ENCODE data around the gene FADS6. TPM values are rescaled to one million over a fixed set of nuclear protein-coding genes. Genes with fewer than 3 reads are reported as not detected.

FADS6 gene
- total RNA-seq, 4 donors from 2014 or later: not detected

DNA sequence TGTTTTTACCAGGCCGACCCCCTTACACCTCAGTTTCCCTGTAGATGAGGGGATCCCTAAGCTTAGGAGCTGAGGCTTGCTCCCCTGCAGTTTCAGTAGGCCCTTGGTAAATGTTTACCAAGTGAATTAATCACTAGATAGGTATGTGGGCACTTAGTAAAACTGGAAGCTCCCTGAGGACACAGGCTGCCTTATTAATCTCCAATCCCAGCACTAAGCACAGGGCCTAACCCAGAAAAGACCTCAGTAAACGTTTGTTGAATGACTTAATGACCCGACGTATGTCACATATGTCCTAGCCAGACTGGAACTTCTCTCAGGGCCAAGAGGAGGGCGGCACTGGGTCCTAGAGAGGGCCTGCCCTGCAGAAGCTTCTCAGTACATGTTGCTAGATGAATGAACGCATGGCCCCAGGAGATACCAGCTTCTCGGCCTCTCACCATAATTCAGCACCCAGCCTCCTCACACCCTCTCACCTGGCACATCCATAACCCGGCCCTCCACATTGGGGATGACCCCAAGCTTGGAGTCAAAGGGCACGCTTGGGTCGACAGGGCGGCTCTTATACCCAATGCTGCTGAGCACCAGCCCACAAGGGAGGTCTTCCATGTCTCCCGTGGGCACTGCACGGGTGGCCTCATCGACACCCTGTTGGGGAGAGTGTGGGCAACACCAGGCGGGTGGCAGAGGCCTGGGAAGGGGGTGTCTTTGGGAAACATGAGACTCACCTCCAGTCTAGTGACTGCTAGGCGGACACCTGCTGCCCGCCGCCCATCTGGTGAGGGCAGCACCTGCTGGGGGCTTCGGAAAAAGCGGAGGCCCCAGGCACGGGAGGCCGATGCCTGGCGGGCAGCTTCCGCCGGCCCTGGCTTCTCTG is 29.8 kb downstream of the FADS6 start:
- Histone ChIP-seq H3K27me3 (peaks cover 25 to 31% (median 31%) of the 10 kb centered on the region in 3 donors), H3K4me1 (peaks cover 0 to 22% of the 10 kb centered on the region in 2 donors), H3K27ac (no peak overlapping the region), H3K9me3 (no peaks in the 10 kb centered on the region), H3K4me3 (no peak overlapping the region), H3K36me3 (no peaks in the 10 kb centered on the region)
- in situ Hi-C loops (cut with MboI; ENCODE audit: low sequenced_read_pairs in 4 of 4): loop anchor here in 3 of 4 donors (10.0 to 25.0 kb wide), 3 partner anchors 69 to 476 kb away; partner anchors contain the start of gene NHERF1 (in 2 of the 3)
- intact Hi-C loops (cut with DNase I; ENCODE audit: low total_unique reads): loop anchor here (2.0 kb wide), 1 partner anchor 21 kb away; no protein-coding TSS in a partner anchor
- ATAC-seq (no peak), DNase-seq (no peak)
- TF ChIP-seq CTCF (IDR thresholded peaks at IDR 0.05 in 4 of 5, conservative IDR thresholded peaks at IDR 0.05 in 1 of 5) (no peak), POLR2A (IDR thresholded peaks at IDR 0.05) (no peak)

GRCh38 chr17:74862919-74863318 is 30.5 kb downstream of the FADS6 start:
- ATAC-seq (no peak), DNase-seq (no peak)
- no peak overlapping the region for H3K27ac ChIP-seq
- H3K4me1 ChIP-seq: peaks cover 0 to 22% of the 10 kb centered on the region in 2 donors
- no peak overlapping the region for H3K4me3 ChIP-seq
- in situ Hi-C loops (cut with MboI; ENCODE audit: low sequenced_read_pairs in 4 of 4) (loop anchor here in 3 of 4 donors (10.0 to 25.0 kb wide), 3 partner anchors 68 to 476 kb away; partner anchors contain the start of gene NHERF1 (in 2 of the 3)), intact Hi-C loops (cut with DNase I; ENCODE audit: low total_unique reads) (no loop called here)
- no peaks in the 10 kb centered on the region for H3K9me3 ChIP-seq
- no peaks in the 10 kb centered on the region for H3K36me3 ChIP-seq
- peaks cover 27 to 35% (median 32%) of the 10 kb centered on the region in 3 donors for H3K27me3 ChIP-seq
- no peak for TF ChIP-seq POLR2A (IDR thresholded peaks at IDR 0.05)
- TF ChIP-seq CTCF (IDR thresholded peaks at IDR 0.05 in 4 of 5, conservative IDR thresholded peaks at IDR 0.05 in 1 of 5): no peak

- TF ChIP-seq POLR2A (IDR thresholded peaks at IDR 0.05) (no peak), CTCF (IDR thresholded peaks at IDR 0.05 in 4 of 5, conservative IDR thresholded peaks at IDR 0.05 in 1 of 5) (peak; percentile 38 to 75 (median 51))
- in situ Hi-C loops (cut with MboI; ENCODE audit: low sequenced_read_pairs in 4 of 4) (loop anchor here in 3 of 4 donors (10.0 to 25.0 kb wide), 3 partner anchors 68 to 475 kb away; partner anchors contain the start of gene NHERF1 (in 2 of the 3)), intact Hi-C loops (cut with DNase I; ENCODE audit: low total_unique reads) (no loop called here)
- ATAC-seq (peak in 1 of 2 donors; percentile 33), DNase-seq (peak in 1 of 2 donors; percentile 37)
- Histone ChIP-seq H3K27ac (peak overlapping the region in 1 of 4 donors; percentile 21), H3K4me3 (peak overlapping the region in 2 of 4 donors; percentile 28 to 51), H3K9me3 (no peaks in the 10 kb centered on the region), H3K4me1 (peaks cover 0 to 22% of the 10 kb centered on the region in 2 donors), H3K27me3 (peaks cover 33 to 39% (median 35%) of the 10 kb centered on the region in 3 donors), H3K36me3 (no peaks in the 10 kb centered on the region)
These were observed 31.1 kb downstream of the FADS6 start for GRCh38 chr17:74862108-74862901.

DNA sequence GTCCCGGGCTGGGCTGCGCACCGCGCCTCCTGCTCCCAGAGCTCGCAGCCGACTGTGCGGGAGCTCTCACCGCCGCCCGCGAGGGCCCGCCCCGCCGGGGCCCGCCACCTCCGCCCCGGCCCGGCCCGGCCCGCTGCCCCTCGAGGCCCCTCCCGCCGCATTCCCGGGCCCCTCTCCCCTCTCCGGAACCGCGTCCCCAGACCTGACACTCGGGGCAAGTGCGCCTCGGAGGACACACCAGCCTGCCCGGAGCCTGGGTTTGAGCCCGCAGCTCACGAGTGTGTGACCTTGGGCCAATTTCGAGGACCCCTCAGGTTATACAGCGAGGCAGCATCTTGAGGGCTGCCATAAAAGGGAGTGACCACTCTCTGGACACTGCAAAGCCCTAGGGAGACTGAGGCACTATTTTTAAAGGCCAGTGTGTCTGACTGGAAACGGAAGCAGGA is 31.7 kb downstream of the FADS6 start:
- ATAC-seq (no peak), DNase-seq (no peak)
- intact Hi-C loops (cut with DNase I; ENCODE audit: low total_unique reads): no loop called here
- H3K4me3 ChIP-seq: peak overlapping the region in 2 of 4 donors; percentile 28 to 51
- in situ Hi-C loops (cut with MboI; ENCODE audit: low sequenced_read_pairs in 4 of 4): loop anchor here in 3 of 4 donors (10.0 to 25.0 kb wide), 3 partner anchors 67 to 474 kb away; partner anchors contain the start of gene NHERF1 (in 2 of the 3)
- H3K4me1 ChIP-seq: peaks cover 0 to 22% of the 10 kb centered on the region in 2 donors
- H3K36me3 ChIP-seq: no peaks in the 10 kb centered on the region
- TF ChIP-seq POLR2A (IDR thresholded peaks at IDR 0.05): no peak
- TF ChIP-seq CTCF (IDR thresholded peaks at IDR 0.05 in 4 of 5, conservative IDR thresholded peaks at IDR 0.05 in 1 of 5): no peak
- no peak overlapping the region for H3K27ac ChIP-seq
- H3K27me3 ChIP-seq: peaks cover 39 to 43% (median 40%) of the 10 kb centered on the region in 3 donors
- H3K9me3 ChIP-seq: no peaks in the 10 kb centered on the region

All from gastrocnemius medialis (tissue), 4 donors.